Activated CD4-positive, alpha-beta T cell treated with anti-CD3 and anti-CD28 coated beads, Interleukin-2, amount 50 U/mL, for 1 hour (primary cell): ENCODE data around the gene AIFM3.
"Not testable (repeated sequence)": the region's sequence is repeated elsewhere in the genome, so short reads cannot be mapped to it uniquely, and the experiment has no call there.

Source experiments
- DNase-seq: peaks from one replicate; pipeline ENCODE4 v3.0.0-alpha.2; 2020

AIFM3 gene

DNA sequence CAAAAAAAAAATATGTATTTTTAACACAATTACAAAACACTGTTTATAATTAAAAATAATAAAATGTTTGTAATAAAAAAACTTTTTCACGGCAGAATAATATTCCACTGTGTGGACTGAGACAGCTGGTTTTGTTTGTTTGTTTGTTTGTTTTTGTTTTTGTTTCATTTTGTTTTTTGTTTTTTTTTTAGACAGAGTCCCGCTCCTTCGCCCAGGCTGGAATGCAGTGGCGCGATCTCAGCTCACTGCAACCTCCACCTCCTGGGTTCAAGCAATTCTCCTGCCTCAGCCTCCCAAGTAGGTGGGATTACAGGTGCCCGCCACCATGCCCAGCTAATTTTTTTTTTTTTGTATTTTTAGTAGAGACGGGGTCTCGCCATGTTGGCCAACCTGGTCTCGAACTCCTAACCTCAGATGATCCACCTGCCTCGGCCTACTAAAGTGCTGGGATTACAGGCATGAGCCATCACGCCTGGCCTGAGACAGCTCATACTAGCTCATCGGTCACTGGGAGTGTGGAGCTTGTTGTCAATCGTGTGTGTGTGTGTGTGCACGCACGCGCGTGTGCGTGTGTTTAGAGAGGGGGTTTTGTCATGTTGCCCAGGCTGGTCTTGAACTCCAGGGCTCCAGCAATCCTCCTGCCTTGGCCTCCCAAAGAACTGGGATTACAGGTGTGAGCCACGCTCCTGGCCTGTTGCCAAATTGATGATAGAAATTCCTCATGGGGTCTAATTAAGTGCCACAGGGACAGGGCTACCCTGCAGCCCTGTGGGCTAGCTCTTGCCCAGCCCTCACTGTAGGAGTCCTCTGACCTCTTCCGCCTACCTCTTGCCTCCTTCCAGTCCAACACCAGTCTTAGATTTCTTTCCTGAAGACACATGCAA is 7.2 kb upstream of the AIFM3 start:
- no peak for DNase-seq

- DNase-seq = no peak
Measured at GRCh38 chr22:20960609-20961008, 6.4 kb upstream of the AIFM3 start.

DNA sequence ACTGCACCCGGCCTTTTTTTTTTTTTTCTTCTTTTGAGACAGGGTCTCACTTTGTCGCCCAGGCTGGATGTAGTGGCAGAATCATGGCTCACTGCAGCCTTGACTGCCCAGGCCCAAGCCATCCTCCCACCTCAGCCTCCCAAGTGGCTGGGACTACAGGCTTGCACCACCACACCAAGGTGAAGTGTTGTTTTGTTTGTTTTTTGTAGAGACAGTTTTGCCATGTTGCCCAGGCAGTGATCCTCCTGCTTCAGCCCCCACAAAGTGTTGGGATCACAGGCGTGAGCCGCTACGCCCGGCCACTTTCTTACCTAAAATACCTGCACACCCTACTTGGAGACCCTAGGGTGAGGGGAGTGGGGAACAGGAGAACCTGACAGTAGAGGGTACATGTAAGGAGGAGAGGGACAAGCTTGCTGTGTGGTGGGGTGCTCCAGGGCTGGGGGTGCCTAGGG is 4.5 kb upstream of the AIFM3 start:
- DNase-seq = no peak

DNA sequence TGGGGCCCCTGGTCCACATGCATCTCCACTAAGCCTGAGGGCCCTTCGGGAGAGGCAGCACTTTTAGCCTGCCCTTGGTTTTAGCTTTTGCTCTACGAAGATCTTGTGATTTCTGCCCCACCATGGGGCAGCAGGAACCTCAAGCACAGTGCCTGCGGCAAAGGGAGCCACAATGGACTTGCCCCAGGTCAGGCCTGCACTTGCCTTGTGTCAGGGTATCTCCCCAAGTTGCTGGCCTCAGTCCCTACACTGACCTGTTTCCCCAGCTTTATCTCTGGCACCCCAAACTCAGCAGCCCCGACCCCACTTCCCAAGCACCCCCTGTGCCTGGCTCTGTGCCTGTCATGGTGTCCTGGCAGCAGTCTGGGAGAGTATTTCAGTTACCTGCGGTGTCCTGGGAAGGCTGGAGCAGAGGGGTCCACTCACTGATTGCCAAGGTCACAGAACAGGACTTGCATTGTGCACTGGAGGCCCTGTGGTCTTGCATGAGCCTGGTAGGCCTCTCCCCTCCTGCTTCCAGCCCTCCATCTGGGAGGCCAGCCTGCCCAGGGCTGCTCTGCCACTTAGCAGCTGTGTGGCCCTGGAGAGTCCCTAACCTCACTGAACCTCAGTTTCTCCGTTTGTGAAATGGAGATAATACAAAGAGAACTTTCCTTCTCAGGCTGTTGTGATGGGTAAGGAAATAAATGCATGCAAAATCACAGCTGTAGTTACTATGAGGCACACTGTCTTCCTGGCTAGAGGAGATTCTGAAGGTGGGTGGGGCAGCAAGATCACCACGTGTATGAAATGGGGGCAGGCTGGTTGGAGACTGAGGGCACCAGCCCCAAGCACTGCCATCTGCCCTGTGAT is 3.6 kb upstream of the AIFM3 start:
- DNase-seq = no peak

DNA sequence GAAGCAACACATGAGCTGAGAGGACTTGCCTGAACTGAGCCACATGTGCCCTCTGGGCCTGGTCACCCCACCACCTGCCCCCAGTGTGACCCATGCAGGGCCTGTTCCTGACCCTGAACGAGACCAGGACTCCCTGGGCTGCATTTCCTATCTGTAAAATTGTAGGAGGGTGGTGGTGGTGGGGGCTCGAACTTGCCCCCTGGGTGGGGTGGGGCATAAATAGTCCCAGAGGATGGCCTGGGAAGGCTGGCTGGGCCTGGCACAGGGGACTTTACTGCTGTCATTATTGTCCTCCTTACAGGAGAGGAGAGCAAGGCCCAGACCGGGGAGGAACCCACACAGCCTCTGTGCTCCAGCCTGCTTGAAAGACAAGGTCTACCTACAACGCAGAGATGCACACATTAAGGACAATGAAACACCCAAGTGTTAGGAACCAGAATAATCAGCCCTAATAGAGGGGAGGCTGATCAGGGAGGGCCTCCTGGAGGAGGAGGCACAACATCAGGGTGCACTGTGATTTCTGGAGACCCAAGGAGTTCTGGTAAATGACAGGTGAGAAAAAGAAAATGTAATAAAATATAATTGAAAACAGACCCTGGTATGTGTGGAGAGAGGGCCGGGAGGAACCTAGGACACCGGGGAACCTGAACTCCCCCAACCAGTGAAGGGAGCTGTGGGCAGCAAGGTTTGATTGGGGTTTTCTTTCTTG is 2.8 kb upstream of the AIFM3 start:
- no peak for DNase-seq

DNA sequence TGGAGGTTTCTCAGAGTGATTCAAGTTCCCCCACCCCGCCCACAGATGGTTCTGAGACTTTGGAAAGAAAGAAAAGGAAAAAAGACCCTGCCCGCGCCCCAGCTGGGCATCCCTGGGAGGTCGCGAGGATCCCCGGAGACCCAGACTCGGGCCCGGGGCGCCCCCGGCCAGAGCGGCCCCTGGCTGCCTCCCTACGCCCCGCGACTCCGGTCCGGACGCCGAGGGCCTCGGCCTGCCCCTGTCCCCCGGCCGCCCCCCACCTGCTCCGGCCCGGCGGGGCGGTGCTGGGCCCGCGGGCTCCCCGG is 2.3 kb upstream of the AIFM3 start:
- no peak for DNase-seq

GRCh38 chr22:20965104-20965887 is 1.8 kb upstream of the AIFM3 start:
- DNase-seq = no peak

DNA sequence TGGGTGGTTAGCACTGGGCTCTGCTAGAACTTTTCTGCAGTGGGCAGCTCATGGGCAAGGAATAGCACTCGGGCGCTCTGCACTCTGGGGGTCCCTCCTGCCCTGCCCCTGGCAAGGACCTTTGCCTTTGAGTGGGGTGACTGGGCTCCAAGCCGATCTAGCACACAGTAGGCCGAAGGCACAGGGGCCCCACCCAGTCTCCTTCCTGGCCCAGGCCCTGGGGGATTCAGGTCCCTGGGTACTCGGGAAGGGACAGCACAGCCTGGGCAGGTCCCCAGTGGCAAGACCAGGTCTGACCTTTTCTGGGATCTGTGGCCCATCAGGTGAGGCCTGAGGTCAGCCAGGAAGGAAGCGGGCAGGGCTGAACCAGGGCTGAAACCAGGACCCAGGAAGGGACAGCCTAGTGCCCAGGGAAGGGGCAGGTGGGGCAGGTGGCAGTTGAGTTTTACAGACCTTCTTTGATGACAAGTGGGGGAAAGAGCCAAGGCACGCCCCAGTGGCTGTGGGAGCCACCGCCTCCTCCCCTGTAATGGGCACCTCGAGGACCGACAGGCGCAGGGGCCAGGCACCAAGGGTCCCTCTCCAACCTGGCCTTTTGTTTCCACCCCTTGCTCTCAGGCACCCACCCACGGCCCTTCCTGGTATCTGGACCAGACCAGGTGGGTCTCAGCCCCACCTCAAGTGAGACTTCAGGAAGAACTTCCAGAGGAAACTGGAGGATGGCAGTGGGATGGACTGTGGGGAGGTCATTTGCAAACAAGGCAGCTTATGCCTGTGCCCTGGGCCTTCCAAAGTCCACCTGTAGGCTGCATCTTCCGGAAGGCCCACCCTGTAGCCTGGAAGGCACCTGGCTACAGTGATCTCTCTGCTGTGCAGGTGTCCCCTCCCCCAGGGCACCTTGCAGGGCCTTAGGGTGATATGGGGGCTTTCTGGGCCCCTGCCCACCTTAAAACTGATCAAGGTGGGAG is 883 bp upstream of the AIFM3 start:
- DNase-seq = no peak

DNA sequence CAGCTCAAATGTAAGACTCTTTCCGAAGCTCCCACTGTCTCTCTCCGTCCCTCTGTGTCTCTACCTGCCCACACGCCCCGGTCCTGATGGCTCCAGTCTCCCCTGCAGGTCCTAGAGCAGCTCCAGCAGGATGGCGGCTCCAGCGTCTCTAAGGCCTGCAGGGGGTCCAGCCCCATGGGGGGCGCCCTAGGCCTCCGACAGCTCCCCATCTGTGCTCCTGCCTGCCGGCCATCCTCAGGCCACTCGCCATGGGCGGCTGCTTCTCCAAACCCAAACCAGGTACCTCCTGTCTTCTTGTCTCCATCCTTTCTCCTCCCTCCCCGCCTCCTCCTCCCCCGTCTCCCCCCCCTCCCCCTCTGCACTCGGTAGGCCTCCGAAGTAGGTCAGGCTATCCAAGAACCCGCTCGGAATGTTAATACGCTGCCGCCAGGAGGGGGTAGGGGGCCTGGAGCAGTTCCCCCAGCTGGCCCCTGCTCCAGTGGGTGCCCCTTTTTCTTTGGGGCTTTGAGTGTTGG is 699 bp downstream of the AIFM3 start:
- no peak for DNase-seq

GRCh38 chr22:20968281-20968977 is 1.4 kb downstream of the AIFM3 start:
- DNase-seq = no peak

GRCh38 chr22:20970939-20971657 is 4.0 kb downstream of the AIFM3 start:
- DNase-seq = no peak

- not testable (repeated sequence) for DNase-seq
Measured at GRCh38 chr22:20972014-20972694, 5.1 kb downstream of the AIFM3 start.

DNA sequence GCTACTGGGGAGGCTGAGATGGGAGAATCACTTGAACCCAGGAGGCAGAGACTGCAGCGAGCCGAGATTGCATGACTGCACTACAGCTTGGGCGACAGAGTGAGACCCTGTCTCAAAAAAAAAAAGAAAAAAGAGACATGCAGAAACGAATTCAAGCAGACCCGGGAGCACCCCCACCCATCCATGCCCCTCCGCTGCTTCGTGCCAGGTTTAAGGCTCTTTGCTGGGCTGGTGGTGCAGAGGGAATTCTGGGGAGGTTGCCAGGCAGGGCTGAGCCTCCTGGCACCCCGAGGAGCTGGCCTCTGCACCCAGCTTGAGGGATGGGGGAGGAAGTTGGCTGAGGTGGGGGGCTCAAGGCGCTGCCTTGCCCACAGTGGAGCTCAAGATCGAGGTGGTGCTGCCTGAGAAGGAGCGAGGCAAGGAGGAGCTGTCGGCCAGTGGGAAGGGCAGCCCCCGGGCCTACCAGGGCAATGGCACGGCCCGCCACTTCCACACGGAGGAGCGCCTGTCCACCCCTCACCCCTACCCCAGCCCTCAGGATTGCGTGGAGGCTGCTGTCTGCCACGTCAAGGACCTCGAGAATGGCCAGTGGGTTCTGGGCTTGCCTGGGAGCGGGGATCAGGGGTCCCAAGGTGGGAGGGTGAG is 6.0 kb downstream of the AIFM3 start:
- DNase-seq = no peak

GRCh38 chr22:20973634-20974286 is 6.7 kb downstream of the AIFM3 start:
- DNase-seq = no peak

DNA sequence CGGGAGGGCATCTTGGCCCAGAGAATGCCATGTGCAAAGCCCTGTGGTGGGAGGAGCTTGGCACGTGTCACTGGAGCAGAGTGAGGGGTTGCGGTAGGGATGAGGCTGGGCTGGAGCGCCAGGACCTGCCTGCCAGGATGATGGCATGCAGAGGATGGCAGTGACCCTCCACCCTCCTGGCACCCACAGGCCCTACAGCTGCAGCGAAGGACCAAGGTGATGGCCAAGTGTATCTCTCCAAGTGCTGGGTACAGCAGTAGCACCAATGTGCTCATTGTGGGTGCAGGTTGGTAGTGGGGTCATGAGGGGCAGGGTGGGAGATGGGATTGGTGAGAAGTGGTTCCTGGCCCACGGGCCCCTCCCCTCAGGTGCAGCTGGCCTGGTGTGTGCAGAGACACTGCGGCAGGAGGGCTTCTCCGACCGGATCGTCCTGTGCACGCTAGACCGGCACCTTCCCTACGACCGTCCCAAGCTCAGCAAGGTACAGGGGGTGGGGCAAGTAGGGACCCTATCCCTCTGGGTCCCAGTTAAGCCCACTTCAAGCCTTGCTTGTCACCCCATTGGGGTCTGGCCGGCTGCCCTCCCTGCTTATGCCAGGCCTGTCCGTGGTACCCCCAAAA is 7.4 kb downstream of the AIFM3 start:
- no peak for DNase-seq

- no peak for DNase-seq
Measured at GRCh38 chr22:20975541-20976290, 8.7 kb downstream of the AIFM3 start.
